ENCODE measurements around the gene GRIN1. TPM values are rescaled to one million over a fixed set of nuclear protein-coding genes. Genes with fewer than 3 reads are reported as not detected.

The GRIN1 gene
- polyA plus RNA-seq, 1 donor: 2.6 TPM

Other genes with a start within 250 kb of the GRIN1 start
- gene FBXW5, start 194.4 kb upstream of the GRIN1 start, polyA plus RNA-seq: 86.8 TPM
- gene C8G, start 193.9 kb upstream of the GRIN1 start, polyA plus RNA-seq: 36.0 TPM
- 121 TPM for gene LCN12, start 186.9 kb upstream of the GRIN1 start, polyA plus RNA-seq
- 4.6 TPM for gene PTGDS, start 161.7 kb upstream of the GRIN1 start, polyA plus RNA-seq
- gene LCNL1, start 156.2 kb upstream of the GRIN1 start, polyA plus RNA-seq: 0.09 TPM
- 38.9 TPM for gene PAXX, start 146.7 kb upstream of the GRIN1 start, polyA plus RNA-seq
- gene CLIC3, start 142.6 kb upstream of the GRIN1 start, polyA plus RNA-seq: 3.6 TPM
- 25.3 TPM for gene ABCA2, start 110.9 kb upstream of the GRIN1 start, polyA plus RNA-seq
- gene FUT7, start 107.1 kb upstream of the GRIN1 start, polyA plus RNA-seq: 0.69 TPM
- 42.7 TPM for gene NPDC1, start 93.0 kb upstream of the GRIN1 start, polyA plus RNA-seq
- gene ENTPD2, start 85.1 kb upstream of the GRIN1 start, polyA plus RNA-seq: 9.9 TPM
- 12.1 TPM for gene SAPCD2, start 68.6 kb upstream of the GRIN1 start, polyA plus RNA-seq
- 32.4 TPM for gene UAP1L1, start 61.6 kb upstream of the GRIN1 start, polyA plus RNA-seq
- 39.5 TPM for gene MAN1B1, start 52.2 kb upstream of the GRIN1 start, polyA plus RNA-seq
- gene DPP7, start 24.4 kb upstream of the GRIN1 start, polyA plus RNA-seq: 196 TPM
- gene LRRC26, start 30.9 kb downstream of the GRIN1 start, polyA plus RNA-seq: 12.0 TPM
- not detected for gene TMEM210, start 32.9 kb downstream of the GRIN1 start, polyA plus RNA-seq
- gene ANAPC2, start 49.4 kb downstream of the GRIN1 start, polyA plus RNA-seq: 47.0 TPM
- 66.0 TPM for gene SSNA1, start 49.5 kb downstream of the GRIN1 start, polyA plus RNA-seq
- 32.1 TPM for gene TPRN, start 61.6 kb downstream of the GRIN1 start, polyA plus RNA-seq
- gene TMEM203, start 66.5 kb downstream of the GRIN1 start, polyA plus RNA-seq: 33.1 TPM
- gene NDOR1, start 66.5 kb downstream of the GRIN1 start, polyA plus RNA-seq: 12.1 TPM
- 11.0 TPM for gene RNF208, start 83.1 kb downstream of the GRIN1 start, polyA plus RNA-seq
- 71.7 TPM for gene CYSRT1, start 86.0 kb downstream of the GRIN1 start, polyA plus RNA-seq
- gene RNF224, start 88.3 kb downstream of the GRIN1 start, polyA plus RNA-seq: 87.5 TPM
- 36.9 TPM for gene SLC34A3, start 91.7 kb downstream of the GRIN1 start, polyA plus RNA-seq
- 402 TPM for gene TUBB4B, start 102.1 kb downstream of the GRIN1 start, polyA plus RNA-seq
- 3.4 TPM for gene STPG3, start 112.1 kb downstream of the GRIN1 start, polyA plus RNA-seq
- 45.9 TPM for gene NELFB, start 116.2 kb downstream of the GRIN1 start, polyA plus RNA-seq
- gene TOR4A, start 138.6 kb downstream of the GRIN1 start, polyA plus RNA-seq: 18.4 TPM
- gene NRARP, start 163.1 kb downstream of the GRIN1 start, polyA plus RNA-seq: 32.4 TPM